Stimulated activated CD8-positive, alpha-beta memory T cell treated with anti-CD3 and anti-CD28 coated beads, Interleukin-12 subunit alpha, Interleukin-12 subunit beta, amount 100 ng/mL, for 4 hours (primary cell): Measurements from ENCODE around the gene GCGR.

Experiments
- DNase-seq: peaks from one replicate; pipeline ENCODE4 v3.0.0-alpha.2; 2020; ENCODE audit warnings: low read depth

Gene GCGR

GRCh38 chr17:81803728-81804558, at the start of gene GCGR:
GCGR (plus strand) TSS chr17:81804150; CDS start chr17:81809019, 4,869 bp downstream.
- no peak for DNase-seq

GRCh38 chr17:81792675-81793615, 11.0 kb upstream of the GCGR start:
- no peak for DNase-seq

DNA sequence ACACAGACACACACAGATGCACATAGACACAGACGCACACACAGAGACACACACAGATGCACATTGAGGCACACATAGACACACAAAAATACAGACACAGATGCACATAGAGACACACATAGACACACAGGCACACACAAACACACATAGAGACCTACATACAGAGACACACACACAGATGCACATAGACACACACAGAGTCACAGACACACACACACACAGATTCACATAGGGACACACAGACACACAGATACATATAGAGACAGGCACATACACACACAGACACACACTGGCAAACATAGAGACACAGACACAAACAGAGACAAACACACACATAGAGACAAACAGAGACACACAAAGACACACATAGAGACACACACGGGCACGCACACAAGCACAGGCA, 9.9 kb upstream of the GCGR start:
- DNase-seq = no peak

DNA sequence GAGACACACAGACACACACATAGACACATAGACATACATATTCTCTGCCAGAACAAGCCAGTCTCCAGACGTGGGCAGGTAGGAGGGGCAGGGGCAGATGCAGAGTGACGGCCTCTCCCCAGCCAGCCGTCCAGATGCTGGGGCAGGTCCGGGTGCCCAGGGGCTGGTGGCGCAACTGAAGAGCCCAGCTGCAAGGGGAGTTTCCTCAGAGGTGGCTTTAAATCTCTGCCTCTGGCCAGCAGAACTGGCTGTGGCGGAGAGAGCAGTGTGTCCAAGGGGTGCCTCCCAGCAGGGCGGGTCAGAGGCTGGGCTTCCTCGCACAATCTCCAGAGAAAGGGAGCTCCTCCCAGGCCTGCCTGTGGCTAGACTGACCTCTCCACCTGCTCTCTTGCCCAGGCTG, 9.4 kb upstream of the GCGR start:
- no peak for DNase-seq

DNA sequence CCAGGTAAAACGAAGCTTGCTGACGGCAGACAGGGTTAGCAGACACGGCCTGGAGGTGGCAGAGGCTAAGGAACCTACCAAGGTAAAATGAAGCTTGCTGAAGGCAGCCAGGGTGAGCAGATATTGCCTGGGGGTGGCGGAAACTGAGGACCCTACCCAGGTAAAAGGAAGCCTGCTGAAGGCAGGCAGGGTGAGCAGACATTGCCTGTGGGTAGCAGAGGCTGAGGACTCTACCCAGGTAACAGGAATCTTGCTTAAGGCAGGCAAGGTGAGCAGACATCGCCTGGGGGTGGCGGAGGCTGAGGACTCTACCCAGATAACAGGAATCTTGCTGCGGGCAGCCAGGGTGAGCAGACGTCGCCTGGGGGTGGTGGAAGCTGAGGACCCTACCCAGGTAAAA, 2.6 kb upstream of the GCGR start:
- DNase-seq = no peak

DNA sequence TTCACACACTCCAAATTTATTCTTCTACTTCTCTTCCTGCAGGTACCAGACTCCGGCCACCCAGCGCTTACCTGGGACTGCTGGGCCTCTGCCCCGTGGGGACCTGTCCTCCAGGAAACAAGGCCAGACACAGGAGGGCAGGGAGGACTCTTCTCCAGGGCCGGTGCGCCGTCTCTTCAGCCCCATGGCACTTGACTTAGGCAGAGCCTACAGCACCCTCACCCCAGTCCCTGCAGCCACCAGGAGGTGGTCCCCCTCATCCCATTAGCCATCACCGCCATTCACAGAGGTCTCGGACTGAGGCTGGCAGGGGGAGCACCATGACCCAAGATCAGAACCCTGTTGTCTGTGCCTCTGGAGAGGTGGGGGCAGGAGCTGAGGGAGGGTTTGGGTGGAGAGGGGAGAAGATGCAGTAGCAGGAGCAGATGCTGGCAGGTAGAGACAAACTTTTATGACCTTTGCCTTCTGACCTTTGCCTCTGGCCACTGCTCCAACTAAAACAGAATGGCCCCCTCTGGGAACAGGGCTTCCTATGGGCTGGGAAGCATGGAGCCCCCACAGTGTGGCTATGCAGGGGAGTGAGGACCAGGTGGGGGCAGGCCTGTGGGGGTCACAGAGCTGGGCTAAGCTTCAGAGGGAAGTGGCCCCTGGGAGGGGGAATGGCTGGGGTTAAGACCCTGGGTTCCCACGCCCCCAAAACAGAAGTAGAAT, 1.7 kb upstream of the GCGR start:
- no peak for DNase-seq

- no peak for DNase-seq
Observed at GRCh38 chr17:81802856-81803643, 900 bp upstream of the GCGR start.

DNA sequence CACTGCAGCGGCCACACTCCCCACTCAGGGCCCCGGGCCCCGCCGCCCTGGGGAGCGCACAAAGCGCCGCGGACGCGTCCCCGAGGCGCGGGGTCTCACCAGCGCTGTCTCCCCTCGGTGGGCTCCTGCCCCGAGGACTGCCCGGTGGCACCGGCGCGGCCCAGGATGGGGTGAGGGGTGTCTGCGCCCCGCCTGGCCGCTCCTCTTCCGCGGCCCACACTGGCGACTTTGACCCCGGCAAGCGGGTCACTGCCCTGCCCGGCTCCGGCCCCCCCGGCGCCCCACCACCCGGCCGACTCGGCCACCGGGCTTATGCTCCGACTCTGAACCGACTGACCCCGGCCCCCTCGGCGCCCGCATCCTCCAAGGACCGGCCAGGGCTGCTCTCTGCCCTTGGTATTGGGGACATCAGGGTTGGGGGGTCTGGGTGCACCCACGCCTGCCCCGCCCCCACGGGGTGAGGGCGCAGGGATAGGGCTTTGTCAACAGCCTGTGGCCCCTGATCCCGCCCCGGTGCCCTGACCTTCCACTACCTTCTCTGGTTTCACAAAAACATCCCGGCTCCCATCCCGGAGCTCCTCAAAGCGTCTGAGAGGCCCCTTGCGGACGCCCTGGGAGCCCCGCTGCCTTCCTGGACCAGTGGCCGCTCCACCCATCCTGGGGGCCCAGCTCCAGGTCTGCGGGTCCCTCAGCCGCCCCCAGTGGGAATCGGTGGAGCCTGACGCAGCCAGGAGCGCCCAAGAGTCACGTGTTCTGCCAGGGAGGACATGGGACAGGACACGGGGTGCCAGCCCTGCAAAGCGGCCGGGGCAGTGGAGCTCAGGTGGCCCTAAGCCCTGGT, 829 bp downstream of the GCGR start:
- no peak for DNase-seq

DNA sequence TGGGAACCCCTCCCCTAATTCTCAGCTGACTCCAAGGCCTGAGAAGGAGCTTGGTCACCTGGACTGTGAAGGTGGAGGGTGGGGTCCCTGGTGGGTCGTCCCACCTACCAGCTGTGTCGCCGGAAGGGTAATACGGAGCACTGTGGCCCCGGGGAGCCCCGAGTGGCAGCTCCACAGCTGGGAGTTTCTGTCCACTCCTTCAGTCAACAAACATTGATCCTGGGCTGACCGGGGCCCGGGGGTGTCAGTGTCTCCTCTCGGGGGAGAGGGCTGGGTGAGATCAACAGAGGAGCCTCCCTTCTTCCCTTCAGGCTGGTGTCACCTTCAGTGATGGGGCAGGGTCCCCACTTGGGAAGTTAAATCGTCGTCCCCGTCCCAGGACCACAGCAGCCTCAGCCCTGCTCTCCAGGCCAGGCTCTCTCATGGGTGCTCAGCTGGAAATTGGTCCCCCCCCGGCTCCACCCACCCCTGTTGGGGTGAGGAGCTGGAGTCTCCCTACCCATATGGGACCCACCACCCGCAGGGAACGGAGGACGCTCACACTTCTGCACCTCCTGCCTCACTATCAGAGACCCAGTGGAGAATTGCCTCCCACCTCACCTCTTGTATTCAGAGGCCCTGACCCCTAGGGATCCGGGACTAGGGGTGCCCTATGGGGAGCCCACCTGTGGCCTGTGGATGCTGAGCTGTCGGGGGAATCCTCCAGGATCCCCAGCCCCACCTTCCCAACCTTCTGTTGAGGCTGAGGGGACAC, 1.9 kb downstream of the GCGR start:
- DNase-seq = no peak

DNA sequence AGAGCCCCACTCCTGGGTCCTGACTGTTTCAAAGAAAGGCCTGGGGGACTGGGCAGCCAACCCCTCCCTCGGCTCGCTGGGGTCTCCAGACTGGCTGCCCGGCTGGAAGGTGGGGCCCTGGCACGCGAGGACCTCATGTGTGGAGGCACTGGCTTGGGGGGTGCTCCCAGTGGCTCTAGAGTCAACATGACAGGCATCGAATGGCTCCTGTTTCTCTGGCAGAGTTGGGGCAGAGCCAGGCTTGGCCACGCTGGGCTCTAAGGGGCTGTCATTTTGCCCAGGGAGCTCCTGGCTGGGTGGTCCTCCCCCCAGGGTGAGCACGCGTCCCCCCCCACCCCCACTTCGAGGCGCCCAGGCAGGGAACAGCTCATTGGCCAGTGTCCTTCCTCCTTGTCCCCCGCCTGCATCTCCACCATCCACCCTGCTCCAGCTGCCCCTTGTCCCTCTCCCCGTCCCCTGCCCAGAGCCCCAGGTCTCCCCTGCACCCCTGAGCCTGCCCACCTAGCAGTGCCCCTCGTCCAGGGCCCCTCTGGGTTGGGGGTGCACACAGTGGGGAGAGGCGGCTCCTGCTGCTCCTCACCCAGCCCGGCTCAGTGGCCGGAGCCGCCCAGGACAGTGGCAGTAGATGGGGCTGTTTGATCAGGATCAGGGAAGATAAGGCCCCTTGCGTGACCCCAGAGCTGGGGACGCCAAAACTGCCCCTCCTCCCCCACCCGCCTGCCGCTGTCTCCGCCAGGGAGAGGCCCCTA, 2.7 kb downstream of the GCGR start:
- DNase-seq = no peak

- no peak for DNase-seq
Observed at GRCh38 chr17:81807210-81807719, 3.3 kb downstream of the GCGR start.

GRCh38 chr17:81807839-81808238, 3.9 kb downstream of the GCGR start:
- DNase-seq = no peak

- no peak for DNase-seq
Observed at GRCh38 chr17:81808778-81809555, 5.0 kb downstream of the GCGR start.

- DNase-seq = no peak
Observed at GRCh38 chr17:81809556-81809998, 5.6 kb downstream of the GCGR start.

DNA sequence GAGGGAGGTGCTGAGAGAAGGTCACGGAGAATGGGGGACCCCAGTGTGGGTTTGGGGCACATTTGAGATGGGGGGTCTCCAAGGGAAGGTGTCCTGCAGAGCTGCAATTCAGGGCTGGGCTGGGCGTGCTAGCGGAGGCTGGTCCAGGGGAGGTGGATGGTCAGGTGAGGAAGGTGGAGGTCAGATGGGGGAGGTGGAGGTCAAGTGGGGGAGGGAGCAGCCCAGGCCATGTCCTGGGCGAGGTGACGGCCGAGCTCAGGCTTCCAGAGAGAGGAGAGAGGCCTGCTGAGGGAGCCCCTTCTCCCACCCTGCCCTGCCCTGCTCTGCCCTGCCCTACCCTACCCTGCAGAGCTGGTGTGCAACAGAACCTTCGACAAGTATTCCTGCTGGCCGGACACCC, 6.5 kb downstream of the GCGR start:
- DNase-seq = no peak

DNA sequence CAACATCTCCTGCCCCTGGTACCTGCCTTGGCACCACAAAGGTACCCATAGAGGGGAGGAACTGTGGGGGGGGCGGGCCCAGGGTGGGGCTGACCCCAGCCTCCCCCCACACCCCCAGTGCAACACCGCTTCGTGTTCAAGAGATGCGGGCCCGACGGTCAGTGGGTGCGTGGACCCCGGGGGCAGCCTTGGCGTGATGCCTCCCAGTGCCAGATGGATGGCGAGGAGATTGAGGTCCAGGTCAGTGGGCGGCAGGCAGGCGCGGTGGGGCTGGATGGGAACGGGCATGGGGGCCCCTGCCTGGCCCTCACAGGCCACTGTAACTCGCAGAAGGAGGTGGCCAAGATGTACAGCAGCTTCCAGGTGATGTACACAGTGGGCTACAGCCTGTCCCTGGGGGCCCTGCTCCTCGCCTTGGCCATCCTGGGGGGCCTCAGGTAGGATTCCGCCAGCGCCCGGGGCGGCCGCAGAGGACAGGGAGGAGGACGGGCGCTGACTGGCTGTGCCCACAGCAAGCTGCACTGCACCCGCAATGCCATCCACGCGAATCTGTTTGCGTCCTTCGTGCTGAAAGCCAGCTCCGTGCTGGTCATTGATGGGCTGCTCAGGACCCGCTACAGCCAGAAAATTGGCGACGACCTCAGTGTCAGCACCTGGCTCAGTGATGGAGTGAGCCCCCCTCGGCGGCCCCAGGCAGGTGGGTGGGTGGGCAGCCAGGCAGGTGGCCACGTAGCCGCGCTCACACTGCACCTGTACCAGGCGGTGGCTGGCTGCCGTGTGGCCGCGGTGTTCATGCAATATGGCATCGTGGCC, 7.1 kb downstream of the GCGR start:
- no peak for DNase-seq
